Left lung (tissue), 10 donors: ENCODE measurements around the gene LRRC41. TPM values are rescaled to one million over a fixed set of nuclear protein-coding genes. Genes with fewer than 3 reads are reported as not detected.
"Not testable (repeated sequence)": the region's sequence is repeated elsewhere in the genome, so short reads cannot be mapped to it uniquely, and the experiment has no call there.

Source experiments
- ATAC-seq: fragments of 200-7000 bp; cut with Tn5 transposase; one replicate; pipeline ENCODE4 v1.9.1; 2020; ENCODE audit warnings: moderate library complexity
- DNase-seq, 4 donors: peaks; one replicate each; pipeline ENCODE4 v3.0.0-alpha.2; 2013 to 2020
- H3K27ac ChIP-seq, 2 donors: fragments of 200-600 bp; sonication (generic) in 1 of 2; one replicate each; pipeline versions ENCODE4 v1.5.0 to v1.8.0; 2020 to 2021
- H3K27me3 ChIP-seq, 2 donors: fragments of 200-600 bp; sonication (generic) in 1 of 2; one replicate each; pipeline versions ENCODE4 v1.5.0 to v1.8.0; 2020 to 2021
- H3K36me3 ChIP-seq, 2 donors: fragments of 200-600 bp; sonication (generic) in 1 of 2; one replicate each; pipeline versions ENCODE4 v1.5.0 to v1.8.0; 2020 to 2021
- H3K4me1 ChIP-seq, 2 donors: fragments of 200-600 bp; one replicate each; pipeline ENCODE4 v1.8.0; 2021
- H3K4me3 ChIP-seq, 2 donors: fragments of 200-600 bp; sonication (generic) in 1 of 2; one replicate each; pipeline versions ENCODE4 v1.5.0 to v1.8.0; 2020 to 2021; ENCODE audit warnings: mild to moderate bottlenecking in 1 of 2
- H3K9me3 ChIP-seq, 2 donors: fragments of 200-600 bp; sonication (generic) in 1 of 2; one replicate each; pipeline versions ENCODE4 v1.5.0 to v1.8.0; 2020 to 2021
- CTCF ChIP-seq, 2 donors: fragments of 200-600 bp; sonication (generic) in 1 of 2; IDR thresholded peaks; one replicate each; pipeline versions ENCODE4 v1.5.0 to v1.8.0; 2021; ENCODE audit warnings: antibody characterized with exemption in 2 of 2
- intact Hi-C, 2 donors: fragments of 100-400 bp; cut with DNase I; formaldehyde crosslinking; loops; one replicate each; pipeline versions ENCODE4 v1.11.2 to v1.14.2; 2022
- polyA plus RNA-seq, 6 donors: library from polyadenylated mRNA; unstranded; fragments of 120-200 nt; gene quantifications; one replicate each; pipeline ENCODE4 v1.2.1, GENCODE V29; 2013; ENCODE audit not compliant: insufficient read length in 6 of 6
- total RNA-seq, 2 donors: library from RNA; stranded (reverse); fragmentation: NEBNext Ultra II Directional; extraction: Animal tissue kit (Norgen Biotek cat#: 25700); gene quantifications; one replicate each; pipeline ENCODE4 v1.2.1, GENCODE V29; 2021
- donor health status: DM: no; HTN: yes; CAD: no.
- donor health status: DM: no; HTN: no; CAD: no.

Gene LRRC41
- total and polyA plus RNA-seq, 8 donors = 54.6 to 88.8 (median 78.0) TPM

GRCh38 chr1:46244656-46245371 is 58.6 kb downstream of the LRRC41 start:
- no peaks in the 10 kb centered on the region for H3K27me3 ChIP-seq
- no peaks in the 10 kb centered on the region for H3K36me3 ChIP-seq
- DNase-seq (no peak), ATAC-seq (no peak)
- H3K27ac ChIP-seq = no peak overlapping the region
- intact Hi-C loops = no loop called here
- no peak overlapping the region for H3K4me3 ChIP-seq
- H3K4me1 ChIP-seq = peaks cover 0 to 17% of the 10 kb centered on the region in 2 donors
- TF ChIP-seq CTCF (IDR thresholded peaks at IDR 0.05) = no peak
- H3K9me3 ChIP-seq = no peaks in the 10 kb centered on the region

GRCh38 chr1:46243831-46244230 is 59.6 kb downstream of the LRRC41 start:
- intact Hi-C loops, H3K36me3 ChIP-seq, H3K9me3 ChIP-seq, H3K4me3 ChIP-seq, ATAC-seq, H3K27me3 ChIP-seq, DNase-seq, H3K27ac ChIP-seq: not testable (repeated sequence)
- H3K4me1 ChIP-seq = peaks cover 0 to 17% of the 10 kb centered on the region in 2 donors

- no peaks in the 10 kb centered on the region for H3K9me3 ChIP-seq
- ATAC-seq (no peak), DNase-seq (no peak)
- no peak overlapping the region for H3K27ac ChIP-seq
- no peak overlapping the region for H3K4me3 ChIP-seq
- no peaks in the 10 kb centered on the region for H3K36me3 ChIP-seq
- no peak for TF ChIP-seq CTCF (IDR thresholded peaks at IDR 0.05)
- H3K4me1 ChIP-seq = peaks cover 0 to 9% of the 10 kb centered on the region in 2 donors
- intact Hi-C loops = no loop called here
- H3K27me3 ChIP-seq = no peaks in the 10 kb centered on the region
Observed at GRCh38 chr1:46242918-46243317, 60.5 kb downstream of the LRRC41 start.

GRCh38 chr1:46241733-46242132 is 61.7 kb downstream of the LRRC41 start:
- ATAC-seq, H3K4me3 ChIP-seq, DNase-seq, H3K36me3 ChIP-seq, intact Hi-C loops, H3K27me3 ChIP-seq, H3K27ac ChIP-seq, H3K4me1 ChIP-seq, H3K9me3 ChIP-seq: not testable (repeated sequence)

- peaks cover 0 to 12% of the 10 kb centered on the region in 2 donors for H3K9me3 ChIP-seq
- ATAC-seq, H3K27me3 ChIP-seq, H3K36me3 ChIP-seq, intact Hi-C loops, H3K4me1 ChIP-seq, DNase-seq, H3K27ac ChIP-seq, H3K4me3 ChIP-seq: not testable (repeated sequence)
Observed at GRCh38 chr1:46238865-46239264, 64.6 kb downstream of the LRRC41 start.

GRCh38 chr1:46236882-46237281 is 66.5 kb downstream of the LRRC41 start:
- intact Hi-C loops = no loop called here
- no peak for TF ChIP-seq CTCF (IDR thresholded peaks at IDR 0.05)
- Histone ChIP-seq H3K4me3 (no peak overlapping the region), H3K27me3 (no peaks in the 10 kb centered on the region), H3K9me3 (peaks cover 0 to 12% of the 10 kb centered on the region in 2 donors), H3K4me1 (no peaks in the 10 kb centered on the region), H3K36me3 (no peaks in the 10 kb centered on the region), H3K27ac (no peak overlapping the region)
- DNase-seq (no peak), ATAC-seq (no peak)

- ATAC-seq, H3K36me3 ChIP-seq, DNase-seq, H3K27ac ChIP-seq, H3K27me3 ChIP-seq, H3K4me1 ChIP-seq, H3K9me3 ChIP-seq, intact Hi-C loops, H3K4me3 ChIP-seq: not testable (repeated sequence)
Observed at GRCh38 chr1:46231231-46231630, 72.2 kb downstream of the LRRC41 start.

Other genes starting within 250 kb of the LRRC41 start
- 10 to 100 TPM; 20.9 to 46.5 TPM for gene PIK3R3, start 171.0 kb downstream of the LRRC41 start, total RNA-seq
- 10 to 100 TPM; 15.2 to 32.9 (median 22.6) TPM for gene PIK3R3, start 171.0 kb downstream of the LRRC41 start, polyA plus RNA-seq
- 10 to 100 TPM; 32.3 to 50.6 TPM for gene TSPAN1, start 128.5 kb downstream of the LRRC41 start, total RNA-seq
- 10 to 100 TPM in 3 of 6 donors, 1 to 10 TPM in 3; 2.3 to 15.1 (median 9.2) TPM for gene TSPAN1, start 128.5 kb downstream of the LRRC41 start, polyA plus RNA-seq
- not detected for gene P3R3URF, start 127.1 kb downstream of the LRRC41 start, total RNA-seq
- gene P3R3URF, start 127.1 kb downstream of the LRRC41 start, polyA plus RNA-seq = not detected
- 10 to 100 TPM; 52.9 to 64.5 TPM for gene POMGNT1, start 105.2 kb downstream of the LRRC41 start, total RNA-seq
- gene POMGNT1, start 105.2 kb downstream of the LRRC41 start, polyA plus RNA-seq = 10 to 100 TPM; 61.7 to 85.3 (median 76.8) TPM
- 1 to 10 TPM; 1.4 TPM for gene LURAP1, start 100.3 kb downstream of the LRRC41 start, total RNA-seq
- 1 to 10 TPM in 4 of 6 donors, under 1 TPM in 2; 0.76 to 1.3 (median 1.1) TPM for gene LURAP1, start 100.3 kb downstream of the LRRC41 start, polyA plus RNA-seq
- gene RAD54L, start 55.9 kb downstream of the LRRC41 start, total RNA-seq = 1 to 10 TPM; 4.8 to 7.3 TPM
- 10 to 100 TPM in 4 of 6 donors, 1 to 10 TPM in 2; 8.6 to 16.5 (median 13.5) TPM for gene RAD54L, start 55.9 kb downstream of the LRRC41 start, polyA plus RNA-seq
- 100 to 1,000 TPM; 172 to 193 TPM for gene UQCRH, start 82 bp upstream of the LRRC41 start, total RNA-seq
- gene UQCRH, start 82 bp upstream of the LRRC41 start, polyA plus RNA-seq = 100 to 1,000 TPM; 322 to 370 (median 344) TPM
- gene NSUN4, start 37.2 kb upstream of the LRRC41 start, total RNA-seq = 10 to 100 TPM; 22.6 to 25.8 TPM
- 10 to 100 TPM; 21.8 to 25.8 (median 23.5) TPM for gene NSUN4, start 37.2 kb upstream of the LRRC41 start, polyA plus RNA-seq
- 10 to 100 TPM; 23.3 to 25.8 TPM for gene FAAH, start 90.7 kb upstream of the LRRC41 start, total RNA-seq
- gene FAAH, start 90.7 kb upstream of the LRRC41 start, polyA plus RNA-seq = 10 to 100 TPM; 16.3 to 26.7 (median 22.0) TPM
- not detected for gene DMBX1, start 186.2 kb upstream of the LRRC41 start, total RNA-seq
- under 1 TPM in 4 of 6 donors, not detected in 2; 0.04 to 0.07 (median 0.07) TPM for gene DMBX1, start 186.2 kb upstream of the LRRC41 start, polyA plus RNA-seq
- gene KNCN, start 248.0 kb upstream of the LRRC41 start, total RNA-seq = not detected
- gene KNCN, start 248.0 kb upstream of the LRRC41 start, polyA plus RNA-seq = under 1 TPM in 3 of 6 donors, not detected in 3; 0.07 to 0.34 (median 0.20) TPM